Measurements from ENCODE around the gene GPR137.

The GPR137 gene

GRCh38 chr11:64249038-64249437 lies 36.6 kb upstream of the GPR137 start:
- no peak for DNase-seq (ENCODE audit: low read depth)

DNA sequence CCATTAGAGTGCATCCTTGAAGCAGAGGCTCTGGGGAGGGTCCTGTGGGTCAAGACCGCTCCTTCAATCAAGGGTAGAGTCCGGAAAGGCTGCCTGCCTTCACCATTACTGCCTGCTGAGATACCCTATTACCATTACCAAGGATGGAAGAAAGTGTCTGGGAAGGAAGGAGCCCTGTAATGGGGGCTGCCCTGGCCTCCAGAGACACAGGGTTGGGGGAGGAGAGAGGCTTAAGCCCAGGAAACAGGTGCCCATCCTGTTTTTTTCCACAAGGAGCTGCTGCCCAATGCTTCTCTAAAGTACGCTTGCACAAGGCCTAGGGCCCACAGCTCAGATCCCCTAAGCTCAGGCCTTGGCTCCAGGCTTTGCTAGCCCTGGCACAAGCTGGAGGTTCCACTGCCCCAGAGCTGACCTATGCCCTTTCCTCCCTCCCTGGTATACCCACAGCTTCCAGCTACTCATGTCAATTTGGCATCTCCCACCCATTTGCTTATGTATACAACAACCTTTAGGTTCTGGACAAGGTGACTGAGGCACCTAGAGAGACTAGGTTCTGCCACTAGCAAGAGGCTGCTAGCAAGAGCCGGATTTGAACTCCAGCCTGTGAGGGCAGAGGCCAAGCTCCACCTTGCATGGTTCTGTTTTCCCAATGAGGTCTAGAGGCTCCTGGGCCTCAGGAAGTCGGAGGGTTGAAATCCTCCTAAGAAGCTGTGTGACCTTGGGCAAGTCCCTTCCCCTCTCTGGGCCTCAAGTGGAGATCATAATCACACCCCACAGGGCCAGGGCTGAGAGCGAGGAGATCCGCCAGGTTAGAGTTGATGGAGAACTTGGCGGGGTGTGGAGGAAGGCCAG lies 35.9 kb upstream of the GPR137 start:
- DNase-seq (ENCODE audit: low read depth), result no peak

DNA sequence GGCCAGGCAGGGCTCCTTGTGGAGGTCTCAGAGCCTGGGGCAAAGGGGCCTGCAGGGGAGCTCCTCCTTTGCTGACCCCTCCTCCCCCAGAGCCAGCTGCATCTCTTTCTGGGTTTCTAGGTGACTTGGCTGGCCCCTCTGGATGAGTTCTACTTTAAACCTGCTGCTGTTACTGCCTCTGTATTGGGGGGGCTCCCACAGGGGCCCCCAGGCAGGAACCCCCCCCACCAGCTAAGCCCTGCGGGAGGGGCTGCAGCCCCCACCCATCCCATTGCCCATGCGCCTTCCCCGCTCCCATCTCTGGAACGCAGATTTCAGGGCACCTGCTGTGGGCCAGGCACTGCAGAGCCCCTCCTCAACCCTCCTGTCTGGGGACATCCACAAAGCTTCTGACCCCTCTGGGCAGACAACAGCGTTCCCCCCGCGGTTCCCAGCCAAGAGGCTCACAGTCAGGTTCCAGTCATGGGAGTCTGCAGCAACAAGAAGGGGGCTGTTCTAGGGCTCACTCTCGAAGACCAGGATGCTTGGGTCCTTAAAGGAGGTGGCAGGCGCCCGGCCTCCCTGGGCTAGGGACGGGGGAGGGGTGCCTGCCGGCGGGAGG lies 35.1 kb upstream of the GPR137 start:
- no peak for DNase-seq (ENCODE audit: low read depth)

- peak; percentile 55 for DNase-seq (ENCODE audit: low read depth)
Measured at GRCh38 chr11:64251016-64251752, 34.5 kb upstream of the GPR137 start, which contains the start of gene PLCB3. Gene PLCB3 (plus strand): TSS chr11:64251530. CDS start chr11:64251650, 120 bp downstream.

GRCh38 chr11:64251753-64252002 lies 34.0 kb upstream of the GPR137 start:
- DNase-seq (ENCODE audit: low read depth), result no peak

- no peak for DNase-seq (ENCODE audit: low read depth)
Measured at GRCh38 chr11:64252003-64252872, 33.4 kb upstream of the GPR137 start.

DNA sequence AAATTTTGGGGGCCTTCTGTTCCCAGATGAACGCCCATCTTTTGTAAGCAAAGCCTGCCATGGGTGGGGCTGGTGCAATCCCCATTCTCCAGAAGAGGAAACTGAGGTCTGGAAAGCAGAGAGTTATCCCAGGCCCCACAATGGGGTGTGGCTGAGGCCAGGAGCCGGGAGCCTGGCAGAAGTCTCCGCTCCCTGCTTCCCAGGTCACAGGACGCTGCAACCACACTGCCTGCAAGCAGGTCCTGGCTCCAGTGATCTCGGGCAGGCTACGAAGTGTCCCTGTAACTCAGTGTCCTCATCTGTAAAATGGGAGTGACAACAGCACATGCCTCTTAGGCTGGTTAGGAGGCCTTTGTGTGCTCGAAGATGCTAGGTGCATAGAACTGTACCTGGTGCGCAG lies 32.6 kb upstream of the GPR137 start:
- DNase-seq (ENCODE audit: low read depth), result no peak

DNA sequence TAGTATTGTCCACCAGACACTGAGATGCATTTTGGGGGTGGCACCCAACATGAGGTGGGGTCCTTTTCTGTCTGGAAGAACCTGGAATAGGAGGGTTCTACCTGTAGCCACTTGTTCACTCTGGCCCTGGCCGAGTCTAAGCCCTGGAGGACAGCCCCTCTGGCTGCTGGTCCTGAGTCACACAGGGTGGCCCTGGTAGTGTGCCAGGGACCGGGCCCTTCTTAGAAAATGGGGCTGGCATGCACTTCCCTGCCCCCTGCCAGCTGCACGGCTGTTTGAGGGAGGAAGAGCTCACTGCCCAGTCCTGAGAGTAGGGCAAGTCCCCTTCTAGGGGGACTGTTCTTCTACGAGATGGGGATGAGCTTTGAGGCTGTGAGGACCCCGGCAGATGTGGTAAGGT lies 32.2 kb upstream of the GPR137 start:
- DNase-seq (ENCODE audit: low read depth), result no peak

GRCh38 chr11:64254326-64254725 lies 31.3 kb upstream of the GPR137 start:
- no peak for DNase-seq (ENCODE audit: low read depth)

- no peak for DNase-seq (ENCODE audit: low read depth)
Measured at GRCh38 chr11:64255135-64256128, 30.2 kb upstream of the GPR137 start.

DNA sequence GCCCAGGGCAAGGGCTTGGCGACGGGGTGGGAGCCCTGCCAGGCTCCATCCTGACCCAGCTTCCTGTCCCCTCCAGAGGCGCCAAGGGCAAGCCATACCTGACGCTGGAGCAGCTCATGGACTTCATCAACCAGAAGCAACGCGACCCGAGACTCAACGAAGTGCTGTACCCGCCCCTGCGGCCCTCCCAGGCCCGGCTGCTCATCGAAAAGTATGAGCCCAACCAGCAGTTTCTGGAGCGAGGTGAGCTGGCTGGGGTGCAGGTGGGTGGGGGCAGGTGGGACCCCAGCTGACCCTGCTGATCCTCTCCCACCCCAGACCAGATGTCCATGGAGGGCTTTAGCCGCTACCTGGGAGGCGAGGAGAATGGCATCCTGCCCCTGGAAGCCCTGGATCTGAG lies 29.3 kb upstream of the GPR137 start:
- DNase-seq (ENCODE audit: low read depth), result no peak

DNA sequence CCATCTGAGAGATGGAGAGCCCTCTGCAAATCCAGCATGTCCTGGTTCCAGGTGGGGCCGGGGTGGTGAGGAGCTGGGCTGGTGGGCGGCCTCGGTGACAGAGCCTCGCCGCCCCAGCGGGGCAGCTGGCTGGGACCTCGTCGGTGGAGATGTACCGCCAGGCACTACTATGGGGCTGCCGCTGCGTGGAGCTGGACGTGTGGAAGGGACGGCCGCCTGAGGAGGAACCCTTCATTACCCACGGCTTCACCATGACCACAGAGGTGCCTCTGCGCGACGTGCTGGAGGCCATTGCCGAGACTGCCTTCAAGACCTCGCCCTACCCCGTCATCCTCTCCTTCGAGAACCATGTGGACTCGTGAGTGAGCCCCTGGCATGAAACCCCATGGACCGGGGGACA lies 27.3 kb upstream of the GPR137 start:
- DNase-seq (ENCODE audit: low read depth), result no peak

DNA sequence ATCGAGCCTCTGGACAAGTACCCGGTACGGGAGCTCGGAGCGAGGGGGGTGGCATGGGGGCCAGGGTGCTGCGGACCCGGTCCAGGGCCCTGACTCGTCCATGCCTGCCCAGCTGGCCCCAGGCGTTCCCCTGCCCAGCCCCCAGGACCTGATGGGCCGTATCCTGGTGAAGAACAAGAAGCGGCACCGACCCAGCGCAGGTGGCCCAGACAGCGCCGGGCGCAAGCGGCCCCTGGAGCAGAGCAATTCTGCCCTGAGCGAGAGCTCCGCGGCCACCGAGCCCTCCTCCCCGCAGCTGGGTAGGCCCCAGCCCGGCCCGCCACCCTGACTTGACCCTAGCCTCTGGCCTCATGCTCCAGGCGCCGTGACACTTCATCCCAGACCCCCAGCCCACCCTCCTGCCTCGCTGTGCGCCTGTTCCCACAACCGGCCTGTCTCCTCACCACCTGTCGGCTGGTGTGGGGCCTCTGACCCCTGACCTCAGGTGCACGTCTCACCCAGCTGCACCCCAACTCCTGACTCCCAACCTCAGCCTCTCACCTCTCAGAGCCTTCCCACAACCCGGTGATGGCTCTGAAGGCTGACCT lies 26.6 kb upstream of the GPR137 start:
- no peak for DNase-seq (ENCODE audit: low read depth)

DNA sequence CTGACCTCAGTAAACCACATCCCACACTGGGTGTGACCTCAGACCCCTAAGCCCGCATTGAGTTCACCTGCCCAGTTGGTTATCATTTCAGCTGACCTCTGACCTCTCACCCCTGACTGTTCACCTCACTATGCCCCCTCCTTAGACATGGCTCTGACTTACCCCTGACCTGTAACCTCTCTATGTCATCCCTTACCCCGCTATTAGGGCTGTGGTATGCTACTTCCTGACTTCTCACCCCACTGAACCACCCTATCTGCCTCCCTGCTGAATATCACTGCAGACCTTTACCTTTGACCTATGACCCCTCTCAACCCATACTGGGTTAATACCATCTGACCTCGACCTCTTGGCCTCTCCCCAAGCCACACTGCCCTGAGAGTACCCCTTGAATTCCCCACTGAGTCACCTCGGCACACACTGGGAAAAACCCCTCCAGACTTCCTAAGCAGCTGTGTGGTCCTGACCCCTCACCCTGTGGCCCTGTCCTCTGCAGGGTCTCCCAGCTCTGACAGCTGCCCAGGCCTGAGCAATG lies 26.0 kb upstream of the GPR137 start:
- no peak for DNase-seq (ENCODE audit: low read depth)

- DNase-seq (ENCODE audit: low read depth), result no peak
Measured at GRCh38 chr11:64260147-64260708, 25.4 kb upstream of the GPR137 start.

DNA sequence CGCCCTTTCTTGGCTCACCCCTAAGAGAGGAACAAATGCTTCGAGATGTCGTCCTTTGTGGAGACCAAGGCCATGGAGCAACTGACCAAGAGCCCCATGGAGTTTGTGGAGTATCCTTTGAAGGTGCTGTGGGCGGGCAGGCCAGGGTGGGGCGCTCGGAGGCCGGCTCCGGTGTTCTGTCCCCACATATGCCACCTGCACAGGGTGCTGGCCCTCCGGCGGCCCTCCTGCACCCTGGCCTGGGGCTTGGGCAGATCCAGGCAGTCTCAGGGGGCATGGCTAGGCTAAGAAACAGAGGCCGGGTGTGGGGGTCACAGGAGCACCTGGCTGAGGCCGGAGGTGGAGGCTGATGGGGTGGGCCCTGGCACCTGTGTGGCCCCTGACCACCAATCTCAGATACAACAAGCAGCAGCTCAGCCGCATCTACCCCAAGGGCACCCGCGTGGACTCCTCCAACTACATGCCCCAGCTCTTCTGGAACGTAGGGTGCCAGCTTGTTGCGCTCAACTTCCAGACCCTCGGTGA lies 24.0 kb upstream of the GPR137 start:
- no peak for DNase-seq (ENCODE audit: low read depth)

GRCh38 chr11:64262271-64263002 lies 23.2 kb upstream of the GPR137 start:
- DNase-seq (ENCODE audit: low read depth), result no peak

DNA sequence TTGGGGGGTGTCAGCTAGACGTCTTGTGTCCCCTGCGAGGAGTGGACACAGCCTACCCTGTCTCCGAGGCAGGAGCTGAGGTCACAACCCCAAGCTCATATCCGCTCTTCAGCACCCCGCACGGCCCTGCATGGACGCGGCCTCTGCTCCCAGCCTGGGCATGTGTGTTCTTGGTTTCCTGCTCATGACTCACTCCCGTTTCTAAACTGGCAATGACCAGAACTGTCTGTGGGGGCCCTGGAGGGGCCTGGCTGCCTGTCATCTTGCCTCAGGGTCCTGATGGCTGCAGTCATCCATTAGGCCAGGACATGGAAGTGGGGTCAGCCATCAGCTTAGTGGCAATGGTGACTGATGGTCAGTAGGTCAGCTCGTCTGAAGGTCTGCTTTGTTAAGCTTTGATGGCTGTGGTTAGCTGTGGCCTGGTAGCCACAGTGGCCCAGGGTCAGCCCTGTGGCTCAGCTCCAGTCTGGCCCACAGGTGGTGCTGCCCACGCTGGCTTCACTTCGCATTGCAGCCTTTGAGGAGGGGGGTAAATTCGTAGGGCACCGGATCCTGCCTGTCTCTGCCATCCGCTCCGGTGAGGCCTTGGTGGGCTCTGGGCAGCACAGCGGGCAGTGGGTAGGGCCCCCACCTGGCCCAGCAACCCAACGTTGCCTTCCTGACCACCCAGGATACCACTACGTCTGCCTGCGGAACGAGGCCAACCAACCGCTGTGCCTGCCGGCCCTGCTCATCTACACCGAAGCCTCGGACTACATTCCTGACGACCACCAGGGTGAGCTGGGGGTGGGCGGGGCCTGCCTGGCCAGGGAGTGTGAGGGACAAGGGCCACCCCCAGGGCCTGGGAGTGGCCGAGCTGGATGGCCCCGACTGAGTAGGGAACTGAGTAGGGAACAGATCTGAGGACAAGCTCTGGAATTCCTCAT lies 22.4 kb upstream of the GPR137 start:
- no peak for DNase-seq (ENCODE audit: low read depth)

Measured in stimulated activated CD8-positive, alpha-beta memory T cell treated with anti-CD3 and anti-CD28 coated beads, Interleukin-12 subunit alpha, Interleukin-12 subunit beta, amount 100 ng/mL, for 4 hours (primary cell).